ENCODE data around the gene CAMK1G. TPM values are rescaled to one million over a fixed set of nuclear protein-coding genes. Genes with fewer than 3 reads are reported as not detected.

The CAMK1G gene
- polyA plus RNA-seq, 4 donors: 4.1 to 6.4 (median 5.1) TPM

DNA sequence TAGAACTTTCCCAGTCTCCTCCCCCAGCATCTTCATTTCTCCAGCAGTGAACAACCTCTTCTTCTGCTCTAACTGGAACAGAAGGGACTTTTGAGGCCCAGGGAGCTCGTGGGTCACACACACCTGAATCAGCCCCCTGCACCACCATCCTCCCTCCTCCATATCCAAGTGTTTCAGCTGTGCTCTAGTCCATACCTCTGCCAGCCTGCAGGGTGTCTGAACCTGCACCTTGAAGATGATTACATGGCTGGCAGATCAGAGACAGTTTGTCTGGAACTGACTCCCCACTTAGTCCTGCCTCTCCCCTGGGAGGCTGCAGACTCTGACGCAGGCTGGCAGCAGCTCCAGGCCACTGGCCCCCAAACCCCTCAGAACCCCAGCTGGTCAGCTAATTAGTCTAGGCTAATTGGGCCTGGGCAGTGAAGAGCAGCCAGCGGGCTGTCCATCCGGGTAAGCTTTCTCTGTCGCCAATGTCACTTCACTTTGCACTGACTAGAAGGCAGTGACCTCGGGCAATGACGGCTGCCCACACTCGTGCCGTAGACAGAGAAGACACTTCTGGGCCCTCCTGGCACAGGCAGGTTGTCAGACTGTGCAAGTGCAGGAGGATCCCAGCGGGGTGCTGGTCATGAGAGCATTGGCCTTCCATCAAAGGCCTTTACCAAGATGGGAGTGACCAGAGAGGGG lies 12.2 kb downstream of the CAMK1G start:
- DNase-seq (ENCODE audit: low read depth in 4 of 4, low spot score in 2 of 4): no peak

- DNase-seq (ENCODE audit: low read depth in 4 of 4, low spot score in 2 of 4): no peak
Observed at GRCh38 chr1:209597499-209597898, 14.0 kb downstream of the CAMK1G start.

- DNase-seq (ENCODE audit: low read depth in 4 of 4, low spot score in 2 of 4): no peak
Observed at GRCh38 chr1:209598227-209598626, 14.7 kb downstream of the CAMK1G start.

- DNase-seq (ENCODE audit: low read depth in 4 of 4, low spot score in 2 of 4): no peak
Observed at GRCh38 chr1:209600541-209600940, 17.0 kb downstream of the CAMK1G start.

DNA sequence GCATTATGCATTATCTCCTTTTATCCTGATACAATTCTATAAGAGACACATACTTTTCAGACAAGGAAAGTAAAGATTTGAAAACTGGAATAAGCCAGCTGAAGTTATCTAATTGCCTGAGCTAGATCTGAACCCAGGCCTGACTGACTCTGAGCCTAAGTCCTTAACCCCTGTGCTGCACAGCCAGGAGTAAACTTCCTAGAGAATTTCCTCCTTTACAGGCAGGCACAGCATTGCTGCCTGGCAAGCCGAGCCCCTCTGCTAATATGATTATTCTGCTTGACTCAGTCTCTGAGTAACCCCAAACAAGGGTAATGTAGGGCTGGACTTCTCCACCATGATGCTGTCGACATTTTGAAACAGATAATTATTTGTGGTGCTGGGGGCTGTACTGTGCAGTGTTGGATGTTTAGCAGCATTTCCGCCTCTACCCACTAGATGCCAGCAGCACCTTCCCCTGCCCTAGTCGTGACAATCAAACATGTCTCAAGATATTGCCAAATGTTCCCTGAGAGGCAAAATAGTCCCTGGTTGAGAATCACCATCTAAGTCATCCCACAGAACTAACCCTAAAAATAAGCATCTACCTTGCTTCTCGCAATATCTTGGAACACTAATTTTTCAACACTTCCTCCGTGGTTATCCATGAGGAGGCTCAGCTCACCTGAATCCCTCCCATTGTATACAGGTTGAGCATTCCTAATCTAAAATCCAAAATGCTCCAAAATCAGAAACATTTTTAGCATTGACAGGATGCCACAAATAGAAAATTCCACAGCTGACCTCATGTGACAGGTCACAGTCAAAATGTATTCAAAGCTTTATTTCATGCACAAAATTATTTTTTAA lies 18.5 kb downstream of the CAMK1G start:
- DNase-seq (ENCODE audit: low read depth in 4 of 4, low spot score in 2 of 4): no peak

- DNase-seq (ENCODE audit: low read depth in 4 of 4, low spot score in 2 of 4): no peak
Observed at GRCh38 chr1:209603877-209604276, 20.4 kb downstream of the CAMK1G start.

- DNase-seq (ENCODE audit: low read depth in 4 of 4, low spot score in 2 of 4): no peak
Observed at GRCh38 chr1:209607102-209607794, 23.7 kb downstream of the CAMK1G start.

DNA sequence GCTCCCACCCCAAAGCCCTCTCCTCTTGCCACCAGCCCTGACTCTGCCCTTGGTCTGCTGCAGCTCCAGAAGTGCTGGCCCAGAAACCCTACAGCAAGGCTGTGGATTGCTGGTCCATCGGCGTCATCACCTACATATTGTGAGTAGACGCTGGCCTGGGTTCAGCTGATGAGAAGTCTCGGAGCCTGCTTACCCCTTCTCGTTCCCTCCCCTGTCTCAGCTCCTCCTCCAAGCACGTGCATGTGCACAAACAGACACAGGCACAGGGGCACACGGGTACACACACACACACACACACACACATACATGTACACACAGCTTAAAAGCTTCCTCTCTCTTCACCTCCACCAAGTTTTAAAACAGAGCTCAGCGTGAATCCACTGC lies 24.3 kb downstream of the CAMK1G start:
- DNase-seq (ENCODE audit: low read depth in 4 of 4, low spot score in 2 of 4): no peak

DNA sequence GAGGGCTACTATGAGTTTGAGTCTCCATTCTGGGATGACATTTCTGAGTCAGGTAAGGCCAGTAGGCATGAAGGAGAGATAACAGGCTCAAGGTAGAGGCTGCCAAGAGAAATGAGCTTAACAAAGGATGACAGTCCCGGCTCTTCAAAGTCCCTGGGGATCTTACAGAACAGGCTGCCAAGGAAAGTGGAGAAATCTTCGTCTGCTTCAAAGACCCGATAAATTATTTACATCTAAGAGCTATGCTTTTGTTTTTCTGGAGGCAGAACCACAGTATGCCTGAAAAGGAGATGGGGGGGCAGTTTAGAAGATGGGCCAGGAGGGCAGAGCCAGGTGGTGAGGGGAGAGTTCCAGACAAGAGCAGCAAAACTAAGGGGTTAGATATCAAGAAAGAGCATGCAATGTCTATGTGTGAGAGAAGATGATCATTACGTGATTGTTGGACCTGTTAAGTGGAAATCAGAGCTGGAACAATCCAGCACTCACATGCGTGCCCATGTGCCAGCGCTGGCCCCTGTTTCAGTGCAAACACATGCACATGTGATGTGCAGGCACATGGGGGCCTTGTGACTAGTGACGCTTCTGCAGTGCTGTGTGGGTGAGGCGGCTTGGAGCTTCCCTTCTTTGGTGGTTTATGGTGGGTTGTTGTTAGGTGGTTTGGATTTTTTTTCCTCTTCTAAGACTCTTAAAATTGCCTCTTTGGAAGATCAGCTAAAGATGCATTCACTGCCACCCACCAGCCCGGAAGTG lies 25.7 kb downstream of the CAMK1G start:
- no peak for DNase-seq (ENCODE audit: low read depth in 4 of 4, low spot score in 2 of 4)

DNA sequence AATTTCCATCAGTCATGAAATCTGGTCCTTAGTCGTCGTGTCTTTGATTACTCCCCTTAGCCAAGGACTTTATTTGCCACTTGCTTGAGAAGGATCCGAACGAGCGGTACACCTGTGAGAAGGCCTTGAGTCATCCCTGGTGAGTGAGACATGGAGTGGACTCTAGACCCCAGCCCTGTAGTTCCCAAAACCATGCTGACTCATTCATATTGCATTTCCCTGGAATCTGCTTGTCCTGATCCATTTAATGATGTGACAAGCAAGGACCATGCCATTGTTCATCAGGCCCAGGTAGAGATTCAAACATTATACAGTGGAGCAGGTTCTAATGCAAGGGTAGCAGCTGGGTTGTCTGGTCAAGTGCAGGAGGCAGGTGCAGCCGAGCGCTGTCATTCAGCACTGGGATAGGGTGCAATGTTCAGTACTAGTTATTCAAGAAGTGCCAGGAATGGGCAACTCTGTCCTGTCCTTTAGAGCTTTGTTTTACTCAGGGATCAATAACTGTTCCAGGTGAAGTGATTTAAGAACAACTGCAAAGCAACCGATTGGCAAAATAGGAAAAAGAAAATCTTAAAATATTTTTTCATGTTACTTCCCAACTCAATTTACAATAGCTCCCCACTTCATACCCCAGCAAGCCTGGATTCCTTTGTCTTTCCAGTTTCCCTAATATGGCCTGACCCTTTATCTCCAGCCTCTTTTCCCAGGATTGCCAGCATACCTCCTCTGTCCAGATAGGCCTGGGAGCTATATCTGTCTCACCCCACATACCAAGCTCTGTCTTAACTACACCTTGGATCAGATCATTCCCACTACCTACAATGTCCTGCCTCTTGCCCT lies 26.5 kb downstream of the CAMK1G start:
- no peak for DNase-seq (ENCODE audit: low read depth in 4 of 4, low spot score in 2 of 4)

DNA sequence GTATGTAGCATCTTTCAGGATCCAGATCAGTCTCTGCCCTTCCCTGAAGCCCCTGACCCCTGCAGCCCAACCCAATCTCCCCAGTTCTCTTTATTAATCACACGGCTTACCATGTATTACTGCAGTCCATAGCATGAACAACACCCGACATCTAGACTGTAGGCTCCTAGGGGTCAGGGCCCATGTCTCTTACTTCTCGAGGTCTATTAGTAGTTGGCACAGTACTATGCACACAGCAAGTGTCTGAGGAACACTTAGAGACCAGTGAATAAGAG lies 27.1 kb downstream of the CAMK1G start:
- no peak for DNase-seq (ENCODE audit: low read depth in 4 of 4, low spot score in 2 of 4)

DNA sequence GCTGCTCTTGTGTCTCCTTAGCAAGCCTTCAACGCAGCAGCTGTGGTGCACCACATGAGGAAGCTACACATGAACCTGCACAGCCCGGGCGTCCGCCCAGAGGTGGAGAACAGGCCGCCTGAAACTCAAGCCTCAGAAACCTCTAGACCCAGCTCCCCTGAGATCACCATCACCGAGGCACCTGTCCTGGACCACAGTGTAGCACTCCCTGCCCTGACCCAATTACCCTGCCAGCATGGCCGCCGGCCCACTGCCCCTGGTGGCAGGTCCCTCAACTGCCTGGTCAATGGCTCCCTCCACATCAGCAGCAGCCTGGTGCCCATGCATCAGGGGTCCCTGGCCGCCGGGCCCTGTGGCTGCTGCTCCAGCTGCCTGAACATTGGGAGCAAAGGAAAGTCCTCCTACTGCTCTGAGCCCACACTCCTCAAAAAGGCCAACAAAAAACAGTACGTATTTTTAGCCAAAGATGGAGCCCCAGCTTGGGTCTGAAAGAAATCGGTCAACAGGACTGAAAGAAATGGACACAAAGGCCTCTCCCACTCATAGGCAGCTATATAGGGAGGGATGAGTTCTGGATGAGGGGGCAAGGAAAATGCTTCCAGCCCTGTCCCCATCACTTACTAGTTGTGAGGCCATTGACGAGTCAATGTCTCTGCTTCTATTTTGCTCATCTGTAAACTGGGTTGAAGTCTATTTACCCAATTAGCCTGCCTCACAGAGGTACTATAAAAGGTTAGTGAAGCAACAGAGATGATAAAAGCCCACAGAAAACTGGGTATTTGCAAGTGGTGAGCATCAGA lies 28.5 kb downstream of the CAMK1G start:
- no peak for DNase-seq (ENCODE audit: low read depth in 4 of 4, low spot score in 2 of 4)

- no peak for DNase-seq (ENCODE audit: low read depth in 4 of 4, low spot score in 2 of 4)
Observed at GRCh38 chr1:209612646-209613399, 29.3 kb downstream of the CAMK1G start.

- DNase-seq (ENCODE audit: low read depth in 4 of 4, low spot score in 2 of 4): no peak
Observed at GRCh38 chr1:209613400-209614150, 30.1 kb downstream of the CAMK1G start.

GRCh38 chr1:209614151-209614420 lies 30.6 kb downstream of the CAMK1G start:
- no peak for DNase-seq (ENCODE audit: low read depth in 4 of 4, low spot score in 2 of 4)

- DNase-seq (ENCODE audit: low read depth in 4 of 4, low spot score in 2 of 4): no peak
Observed at GRCh38 chr1:209614906-209615305, 31.4 kb downstream of the CAMK1G start.

GRCh38 chr1:209616366-209617046 lies 33.0 kb downstream of the CAMK1G start:
- DNase-seq (ENCODE audit: low read depth in 4 of 4, low spot score in 2 of 4): no peak
